HepG2 (cell line): ENCODE data around the gene JAK2. TPM values are rescaled to one million over a fixed set of nuclear protein-coding genes. Genes with fewer than 3 reads are reported as not detected.
A peak's percentile ranks its signal among the peaks of the same experiment; 100 is the strongest.

Experiments used
- ATAC-seq: fragments of 200-7000 bp; cut with Tn5 transposase; 3 replicates; pipeline ENCODE4 v1.9.1; 2020; ENCODE audit warnings: mild to moderate bottlenecking, moderate library complexity
- Bru-seq: library from RNA; stranded (reverse); fragments of 400-500 nt; gene quantifications from one replicate; lab custom pipeline; 2021; lab: Mats Ljungman, UMichigan
- BruChase-seq, 2 experiments: library from RNA; stranded (reverse); fragments of 400-500 nt; gene quantifications; one replicate each; lab custom pipeline; 2021; lab: Mats Ljungman, UMichigan
- BruUV-seq: library from RNA; stranded (reverse); fragments of 400-500 nt; replicated peaks from 2 replicates; lab custom pipeline; 2021; lab: Mats Ljungman, UMichigan
- CTCF ChIA-PET: fragments of 300-600 bp; formaldehyde crosslinking; extraction: SDS; loops from one replicate; lab custom pipeline; 2021; ENCODE audit warnings: low total read pairs, inconsistent platforms, low intra/inter-chr PET ratio; lab: Yijun Ruan, JAX
- POLR2A ChIA-PET: fragments of 350-600 bp; sonication (Branson Sonifier 250); formaldehyde crosslinking; loops from one replicate; lab custom pipeline; 2020; ENCODE audit warnings: antibody characterized with exemption, inconsistent platforms; lab: Yijun Ruan, JAX
- DNase-seq: peaks from one replicate; pipeline ENCODE4 v3.0.0-alpha.2; 2015; ENCODE audit warnings: low spot score
- FAIRE-seq: peaks from 3 replicates; lab custom pipeline; 2011; peaks lifted over from hg19 to GRCh38; lab: Jason Lieb, UNC
- H2AFZ ChIP-seq: one replicate; pipeline ENCODE4 v1.6.1; 2011; ENCODE audit warnings: low read length, inconsistent platforms
- H3K27ac ChIP-seq: fragments of 300-600 bp; 3 replicates; pipeline ENCODE4 v1.8.0; 2011; ENCODE audit warnings: mixed run types, mild to moderate bottlenecking, mixed read lengths, low read length, inconsistent platforms; ENCODE audit not compliant: insufficient read depth; ENCODE audit errors: extremely low read length
- H3K27me3 ChIP-seq, 2 experiments: fragments of 200-600 bp in 1 of 2; 2 replicates in 1 of 2; 3 replicates in 1 of 2; pipeline versions ENCODE4 v1.6.0 to v1.8.0; 2011; ENCODE audit warnings: low read length in 2 of 2, mild to moderate bottlenecking in 2 of 2, moderate library complexity in 2 of 2, inconsistent platforms in 1 of 2; ENCODE audit not compliant: insufficient read depth in 2 of 2, control insufficient read depth in 1 of 2
- H3K36me3 ChIP-seq, 2 experiments: fragments of 200-600 bp in 1 of 2; replicated peaks in 1 of 2; 2 replicates in 1 of 2; 3 replicates in 1 of 2; pipeline versions ENCODE4 v1.5.1 to v1.8.0; 2011; ENCODE audit warnings: low read length in 2 of 2, inconsistent platforms in 1 of 2; ENCODE audit not compliant: insufficient read depth in 2 of 2, control insufficient read depth in 1 of 2
- H3K4me1 ChIP-seq: 2 replicates; pipeline ENCODE4 v1.5.1; 2012; ENCODE audit warnings: low read length, inconsistent platforms; ENCODE audit not compliant: insufficient read depth
- H3K4me2 ChIP-seq: 2 replicates; pipeline ENCODE4 v1.6.0; 2011; ENCODE audit warnings: low read depth, low read length, inconsistent platforms
- H3K4me3 ChIP-seq, 3 experiments: fragments of 200-600 bp in 1 of 3; sonication (generic), shearing (Covaris generic) in 1 of 3; replicated peaks in 1 of 3; 2 replicates each; pipeline ENCODE4 v1.5.1; 2011 to 2016; ENCODE audit warnings: low read length in 3 of 3, inconsistent platforms in 2 of 3, low read depth in 2 of 3, mild to moderate bottlenecking in 2 of 3, control low read depth in 1 of 3, mixed read lengths in 1 of 3; ENCODE audit not compliant: insufficient read depth in 1 of 3
- H3K79me2 ChIP-seq: one replicate; pipeline ENCODE4 v1.6.1; 2011; ENCODE audit warnings: low read length, inconsistent platforms; ENCODE audit not compliant: insufficient read depth
- H3K9ac ChIP-seq: 2 replicates; pipeline ENCODE4 v1.6.0; 2011; ENCODE audit warnings: mild to moderate bottlenecking, low read depth, low read length, inconsistent platforms; ENCODE audit not compliant: insufficient read depth
- H3K9me3 ChIP-seq: 2 replicates; pipeline ENCODE4 v1.5.1; 2012; ENCODE audit warnings: mild to moderate bottlenecking, low read length
- H4K20me1 ChIP-seq: 2 replicates; pipeline ENCODE4 v1.6.0; 2011; ENCODE audit warnings: inconsistent platforms, mild to moderate bottlenecking, low read length, moderate library complexity; ENCODE audit not compliant: insufficient read depth
- GRHL1 ChIP-seq: sonication (generic); formaldehyde crosslinking; conservative IDR thresholded peaks from 2 replicates; pipeline ENCODE4 v1.8.0; 2022; ENCODE audit warnings: missing genetic modification reagents
- PLSCR1 ChIP-seq: sonication (generic); formaldehyde crosslinking; IDR thresholded peaks from 2 replicates; pipeline ENCODE4 v1.5.0; 2020; ENCODE audit warnings: missing genetic modification reagents, mild to moderate bottlenecking, borderline replicate concordance
- PRDM10 ChIP-seq: sonication (generic); formaldehyde crosslinking; IDR thresholded peaks from 2 replicates; pipeline ENCODE4 v1.4.0; 2020; ENCODE audit warnings: low read depth, missing genetic modification reagents
- TFAP4 ChIP-seq: sonication (generic); IDR thresholded peaks from 2 replicates; pipeline ENCODE4 v1.6.1; 2016; ENCODE audit warnings: low read depth, borderline replicate concordance
- ZBTB21 ChIP-seq: sonication (generic); formaldehyde crosslinking; IDR thresholded peaks from 2 replicates; pipeline ENCODE4 v1.4.0; 2020; ENCODE audit warnings: missing genetic modification reagents
- ZBTB3 ChIP-seq: sonication (generic); formaldehyde crosslinking; IDR thresholded peaks from 2 replicates; pipeline ENCODE4 v1.4.0; 2020; ENCODE audit warnings: low read depth, mild to moderate bottlenecking, moderate library complexity, missing genetic modification reagents, borderline replicate concordance
- ZFP90 ChIP-seq: sonication (generic); formaldehyde crosslinking; IDR thresholded peaks from 2 replicates; pipeline ENCODE4 v1.8.0; 2022; ENCODE audit warnings: missing genetic modification reagents, mild to moderate bottlenecking, inconsistent platforms, borderline replicate concordance
- ZNF468 ChIP-seq: sonication (generic); formaldehyde crosslinking; IDR thresholded peaks from 2 replicates; pipeline ENCODE4 v1.8.0; 2022; ENCODE audit warnings: mild to moderate bottlenecking, moderate library complexity, missing genetic modification reagents
- WGBS: methylation state at CpG from one replicate; pipeline ENCODE4 v1.1.6; 2017; ENCODE audit warnings: low lambda C conversion rate; 5-methylcytosine and 5-hydroxymethylcytosine counted together
- in situ Hi-C: cut with HindIII; loops from 2 replicates; pipeline ENCODE4 v1.10.0; 2017; ENCODE audit warnings: low pct_unique_long_range_greater_than_20kb; ENCODE audit not compliant: extremely low pct_ligation_motif_present
- intact Hi-C: fragments of 100-400 bp; cut with micrococcal nuclease; formaldehyde crosslinking; loops from one replicate; pipeline ENCODE4 v1.10.0; 2022; ENCODE audit not compliant: unreplicated experiment
- long read RNA-seq, 2 experiments: library from RNA in 1 of 2; library from polyadenylated mRNA in 1 of 2; stranded (forward) in 1 of 2; unstranded in 1 of 2; transcript quantifications; one replicate each; pipeline ENCODE4 v2.0.0, GENCODE V29; 2019 to 2022
- polyA minus RNA-seq, 3 experiments: library from RNA; depleted of rRNA, polyadenylated mRNA; stranded (reverse); fragments of >200 nt; gene quantifications; 2 replicates each; pipeline ENCODE4 v1.2.3, GENCODE V29; 2011; ENCODE audit warnings: low replicate concordance in 1 of 3
- polyA plus RNA-seq, 8 experiments: library from polyadenylated mRNA; depleted of rRNA in 3 of 8; stranded (reverse) in 7 of 8; unstranded in 1 of 8; fragments of >200 nt; fragmentation: Illumina TruSeq in 4 of 8; extraction: Trizol in 4 of 8; gene quantifications; 2 replicates each; pipeline versions ENCODE4 v1.2.1 to v1.2.3, GENCODE V29; 2011 to 2016; ENCODE audit warnings: low read depth in 4 of 8, missing spikeins in 1 of 8, mixed read lengths in 1 of 8; ENCODE audit not compliant: insufficient read depth in 1 of 8
- total RNA-seq, 5 experiments: library from RNA; depleted of rRNA; stranded (reverse); fragments of >200 nt; fragmentation: Illumina TruSeq; extraction: Trizol; gene quantifications; 2 replicates each; pipeline ENCODE4 v1.2.3, GENCODE V29; 2016; ENCODE audit warnings: low read depth in 1 of 5

JAK2 gene
- total RNA-seq (2016; rRNA removed; fragmentation: Illumina TruSeq; extraction: Trizol) (4.1 and 5.8 TPM in 2 replicates), polyA plus RNA-seq (2011; rRNA removed) (0.97 and 1.1 TPM in 2 replicates), polyA minus RNA-seq (2011; rRNA and poly(A)+ RNA removed; ENCODE audit: low replicate concordance) (1.4 and 3.3 TPM in 2 replicates), Bru-seq, nascent RNA (percentile 63 among the genes with signal in this experiment), BruChase-seq, experiment 1, labeled RNA remaining after a 6-hour chase (percentile 57 among the genes with signal in this experiment), BruChase-seq, experiment 2, labeled RNA remaining after a 2-hour chase (percentile 59 among the genes with signal in this experiment)
- total RNA-seq (2016; cell fraction: cytosol; rRNA removed; fragmentation: Illumina TruSeq; extraction: Trizol; ENCODE audit: low read depth), result 1.9 TPM in 2 replicates
- total RNA-seq (2016; cell fraction: insoluble cytoplasmic fraction; rRNA removed; fragmentation: Illumina TruSeq; extraction: Trizol), result 3.9 and 5.2 TPM in 2 replicates
- total RNA-seq (2016; cell fraction: membrane; rRNA removed; fragmentation: Illumina TruSeq; extraction: Trizol), result 2.7 and 3.3 TPM in 2 replicates
- 8.9 and 9.8 TPM in 2 replicates for total RNA-seq (2016; cell fraction: nucleus; rRNA removed; fragmentation: Illumina TruSeq; extraction: Trizol)
- 0.36 and 0.69 TPM in 2 replicates for polyA plus RNA-seq (2011; cell fraction: cytosol; rRNA removed)
- polyA plus RNA-seq (2011; cell fraction: nucleus; rRNA removed), result 1.8 and 1.9 TPM in 2 replicates
- polyA plus RNA-seq (2012), result 1.6 and 1.8 TPM in 2 replicates
- 0.11 and 0.22 TPM in 2 replicates for polyA plus RNA-seq (2016; cell fraction: cytosol; fragmentation: Illumina TruSeq; extraction: Trizol; ENCODE audit: low read depth)
- 3.6 and 3.7 TPM in 2 replicates for polyA plus RNA-seq (2016; cell fraction: insoluble cytoplasmic fraction; fragmentation: Illumina TruSeq; extraction: Trizol; ENCODE audit: low read depth)
- polyA plus RNA-seq (2016; cell fraction: membrane; fragmentation: Illumina TruSeq; extraction: Trizol; ENCODE audit: low read depth), result 0.78 and 0.98 TPM in 2 replicates
- polyA plus RNA-seq (2016; cell fraction: nucleus; fragmentation: Illumina TruSeq; extraction: Trizol; ENCODE audit: insufficient read depth, low read depth), result 4.4 and 5.6 TPM in 2 replicates
- 2.1 and 2.3 TPM in 2 replicates for polyA minus RNA-seq (2011; cell fraction: cytosol; rRNA and poly(A)+ RNA removed)
- polyA minus RNA-seq (2011; cell fraction: nucleus; rRNA and poly(A)+ RNA removed), result 15.7 and 20.3 TPM in 2 replicates
- long read RNA-seq, experiment 1, partial matches to known transcripts, result 0 of 1 reads
- long read RNA-seq, experiment 1, other reads (novel, unspliced or antisense), result 1 of 1 reads
- long read RNA-seq, experiment 2, partial matches to known transcripts, result 0 of 5 reads
- long read RNA-seq, experiment 2, other reads (novel, unspliced or antisense), result 5 of 5 reads

GRCh38 chr9:4984621-4985385 lies at the start of gene JAK2:
Gene JAK2, plus strand, starts transcription at chr9:4985272. Its CDS starts 36,716 bp downstream, at chr9:5021988.
- 0% methylated on average over 12 of the region's 84 CpGs for WGBS
- no peaks in the 10 kb centered on the region for H3K79me2 ChIP-seq
- H3K27me3 ChIP-seq, result no peaks in the 10 kb centered on the region
- H3K27ac ChIP-seq, result peak within 1 kb of the TSS; percentile 91
- peak; percentile 88 for DNase-seq
- peak within 1 kb of the TSS; percentile 88 for H3K4me2 ChIP-seq
- peak within 1 kb of the TSS; percentile 83 for H3K9ac ChIP-seq
- H3K4me3 ChIP-seq, result peak within 1 kb of the TSS; percentile 67 to 85 (median 81)
- TSS peak; percentile 80 for BruUV-seq
- POLR2A ChIA-PET, result interaction anchor here (0.9 to 2.3 kb wide), 9 partner anchors 10 to 1023 kb away, joined by 3 to 17 read pairs (median 6); partner anchors contain the start of genes AK3 and RCL1
- H3K9me3 ChIP-seq, result no peaks in the 10 kb centered on the region
- in situ Hi-C loops (loop anchor here (5.0 to 25.0 kb wide), 3 partner anchors 228 to 452 kb away; partner anchors contain the start of gene PLGRKT), intact Hi-C loops (loop anchor here (2.0 to 10.0 kb wide), 4 partner anchors 123 to 620 kb away; partner anchors contain the start of gene PLGRKT)
- H3K36me3 ChIP-seq, result no peaks in the 10 kb centered on the region
- H4K20me1 ChIP-seq, result no peaks in the 10 kb centered on the region
- ATAC-seq, result peak; percentile 94
- CTCF ChIA-PET, result interaction anchor here (1.0 kb wide), 1 partner anchor 226 kb away, joined by 3 read pairs; no protein-coding TSS in a partner anchor
- H3K4me1 ChIP-seq, result peaks cover 41% of the 10 kb centered on the region
- peak; percentile 42 for FAIRE-seq
- peak within 1 kb of the TSS; percentile 28 for H2AFZ ChIP-seq
- TF ChIP-seq GRHL1 (CRISPR knock-in tag), result no peak
- peak; percentile 12; the same call in 1 of the 2 replicates for TF ChIP-seq PLSCR1 (CRISPR knock-in tag)
- TF ChIP-seq ZBTB21 (CRISPR knock-in tag), result no peak
- peak; percentile 81; the same call in 1 of the 2 replicates for TF ChIP-seq ZFP90 (CRISPR knock-in tag)
- TF ChIP-seq PRDM10 (CRISPR knock-in tag), result 0 out of 2 replicates have a peak, but pooled peaks have one; percentile 12
- TF ChIP-seq TFAP4, result no peak
- TF ChIP-seq ZBTB3 (CRISPR knock-in tag), result no peak; the same call in 1 of the 2 replicates
- TF ChIP-seq ZNF468 (CRISPR knock-in tag), result peak; percentile 68; the same call in 1 of the 2 replicates
